GM18909 (cell line): ENCODE data around the gene TXNL1.
"Not testable (repeated sequence)": the region's sequence is repeated elsewhere in the genome, so short reads cannot be mapped to it uniquely, and the experiment has no call there.

Experiments used
- ATAC-seq: cut with Tn5 transposase; IDR thresholded peaks from one replicate; pipeline ENCODE4 v1.9.1; 2021; ENCODE audit warnings: mild to moderate bottlenecking; ENCODE audit not compliant: unreplicated experiment, poor library complexity

The TXNL1 gene

GRCh38 chr18:56638232-56639103 lies at the start of gene TXNL1:
Gene TXNL1 (minus strand): TSS chr18:56638592. CDS start chr18:56638440, 152 bp downstream.
- ATAC-seq: peak; percentile 96

DNA sequence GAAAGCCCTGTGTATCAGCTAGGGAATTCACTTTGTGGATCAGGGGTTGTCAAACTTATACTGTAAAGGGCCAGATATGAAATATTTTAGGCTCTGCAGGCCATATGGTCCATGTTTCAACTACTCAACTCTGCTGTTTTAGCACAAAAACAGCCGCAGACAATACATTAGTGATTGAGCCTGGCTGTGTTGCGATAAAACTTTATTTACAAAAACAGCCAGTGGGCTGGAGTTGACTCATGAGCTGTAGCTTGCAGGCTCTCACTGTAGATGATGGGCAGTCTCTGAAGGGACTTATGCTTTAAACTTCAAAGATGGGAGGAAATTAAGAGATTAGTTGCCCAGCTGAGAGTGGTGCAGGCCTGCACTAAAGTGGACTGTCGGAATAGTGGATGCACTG lies 45.9 kb upstream of the TXNL1 start:
- ATAC-seq: no peak

- no peak for ATAC-seq
Observed at GRCh38 chr18:56678836-56679565, 40.6 kb upstream of the TXNL1 start.

- ATAC-seq: no peak
Observed at GRCh38 chr18:56676639-56677038, 38.2 kb upstream of the TXNL1 start.

DNA sequence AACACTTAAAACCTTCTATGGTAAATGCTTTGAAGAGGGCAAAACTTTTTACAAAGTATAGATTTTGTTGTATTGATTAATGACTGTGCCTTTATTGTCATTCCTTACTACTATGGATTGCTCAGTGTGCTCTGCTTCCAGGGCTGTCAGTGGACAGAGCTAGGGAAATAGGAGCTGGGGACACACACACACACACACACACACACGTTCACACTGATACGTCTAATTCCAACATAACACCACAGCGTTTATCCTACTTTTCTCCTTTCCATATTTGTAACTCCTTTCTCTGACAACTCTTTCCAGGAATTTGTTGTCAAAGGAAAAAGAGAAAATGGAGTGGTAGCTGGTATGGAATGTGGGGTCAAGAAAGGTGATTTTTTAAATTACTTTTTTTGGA lies 34.6 kb upstream of the TXNL1 start:
- no peak for ATAC-seq

GRCh38 chr18:56672391-56672790 lies 34.0 kb upstream of the TXNL1 start:
- ATAC-seq: no peak

DNA sequence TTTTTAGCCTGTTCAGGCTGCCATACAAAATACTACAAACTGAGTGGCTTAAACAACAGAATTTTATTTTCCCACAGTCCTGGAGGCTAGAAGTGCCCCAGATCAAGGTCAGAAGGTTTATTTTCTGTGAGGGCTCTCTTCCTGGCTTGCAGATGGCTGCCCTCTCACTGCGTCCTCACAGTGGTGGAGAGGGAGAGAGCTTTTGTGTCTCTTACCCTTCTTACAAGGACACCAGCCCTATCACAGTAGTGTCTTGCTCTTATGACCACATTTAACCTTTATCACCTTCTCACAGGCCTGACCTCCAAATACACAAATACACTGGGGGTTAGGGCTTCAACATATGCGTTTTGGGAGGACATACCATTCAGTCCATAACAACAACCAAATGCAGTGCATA lies 24.5 kb upstream of the TXNL1 start:
- no peak for ATAC-seq

- no peak for ATAC-seq
Observed at GRCh38 chr18:56662502-56662901, 24.1 kb upstream of the TXNL1 start.

GRCh38 chr18:56662063-56662408 lies 23.6 kb upstream of the TXNL1 start:
- ATAC-seq: no peak

- ATAC-seq: no peak
Observed at GRCh38 chr18:56661360-56662062, 23.1 kb upstream of the TXNL1 start.

DNA sequence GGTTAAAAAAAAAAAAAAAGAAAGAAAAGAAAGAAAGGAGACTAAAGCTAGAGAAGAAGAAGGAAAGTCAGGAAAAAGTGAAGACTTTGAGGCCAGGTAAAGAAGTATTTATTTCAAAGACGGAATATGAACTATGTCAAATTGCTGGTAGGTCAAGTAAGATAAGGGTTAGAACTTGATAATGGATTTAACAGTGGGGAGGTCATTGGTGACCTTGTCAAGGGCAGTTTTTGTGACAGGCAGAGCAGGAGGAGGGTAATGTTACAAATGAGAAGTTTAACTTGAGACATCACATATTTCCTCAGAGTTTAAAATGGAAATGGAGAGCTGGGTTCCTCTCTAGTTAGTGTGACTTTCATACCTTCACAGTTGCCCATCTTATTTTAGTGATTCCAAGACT lies 22.3 kb upstream of the TXNL1 start:
- ATAC-seq: no peak

GRCh38 chr18:56659111-56659510 lies 20.7 kb upstream of the TXNL1 start:
- ATAC-seq: no peak

DNA sequence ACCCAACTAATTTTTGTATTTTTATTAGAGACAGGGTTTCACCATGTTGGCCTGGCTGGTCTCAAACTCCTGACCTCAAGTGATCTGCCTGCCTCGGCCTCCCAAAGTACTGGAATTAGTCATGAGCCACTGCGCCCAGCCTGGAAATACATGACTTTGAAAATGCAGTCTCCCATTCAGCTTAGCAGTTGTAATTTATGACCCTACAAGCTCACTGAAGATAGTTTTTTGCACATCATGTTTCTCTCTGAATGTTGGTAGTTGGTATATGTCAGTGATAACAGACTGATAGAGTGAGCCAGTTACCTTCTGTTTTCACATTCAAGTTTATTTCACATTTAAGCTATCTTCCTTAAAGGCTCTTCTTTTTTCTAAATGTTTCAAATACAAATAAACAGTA lies 19.9 kb upstream of the TXNL1 start:
- no peak for ATAC-seq

GRCh38 chr18:56654280-56654679 lies 15.9 kb upstream of the TXNL1 start:
- ATAC-seq: not testable (repeated sequence)

DNA sequence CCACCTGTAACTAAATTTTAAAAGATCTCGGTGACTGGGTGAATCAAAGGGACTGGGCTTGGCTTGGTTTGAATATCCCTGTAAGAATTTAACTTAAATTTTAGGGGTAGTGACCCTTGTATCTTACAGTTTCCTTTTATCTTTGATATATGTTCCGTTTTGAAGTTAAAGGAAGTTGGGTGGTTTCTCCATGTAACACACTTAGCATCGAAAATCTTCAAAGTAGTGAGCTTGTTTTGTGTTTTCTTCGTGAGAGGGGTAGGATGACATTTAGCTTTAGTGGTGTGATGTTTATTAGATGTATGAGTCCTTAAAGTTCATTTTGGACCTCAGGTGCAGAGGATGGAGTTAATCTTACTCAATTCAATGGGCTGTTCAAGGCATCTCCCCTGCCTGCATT lies 14.4 kb upstream of the TXNL1 start:
- no peak for ATAC-seq

DNA sequence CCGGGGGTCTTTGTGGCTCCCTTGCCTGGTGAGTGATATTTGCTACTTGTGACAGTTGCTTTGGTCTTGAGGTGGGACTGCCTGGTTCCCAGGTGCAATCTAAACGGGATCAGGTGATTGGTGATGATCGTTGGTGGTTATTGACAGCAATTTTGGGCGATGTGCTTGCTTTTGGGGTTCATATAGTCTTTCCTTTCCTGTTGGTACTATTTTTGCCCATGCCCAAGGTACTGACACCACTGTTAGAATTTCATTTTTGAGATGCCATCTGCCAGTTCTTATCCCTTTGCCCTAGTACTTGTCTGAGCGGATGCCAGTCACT lies 13.3 kb upstream of the TXNL1 start:
- ATAC-seq: no peak

DNA sequence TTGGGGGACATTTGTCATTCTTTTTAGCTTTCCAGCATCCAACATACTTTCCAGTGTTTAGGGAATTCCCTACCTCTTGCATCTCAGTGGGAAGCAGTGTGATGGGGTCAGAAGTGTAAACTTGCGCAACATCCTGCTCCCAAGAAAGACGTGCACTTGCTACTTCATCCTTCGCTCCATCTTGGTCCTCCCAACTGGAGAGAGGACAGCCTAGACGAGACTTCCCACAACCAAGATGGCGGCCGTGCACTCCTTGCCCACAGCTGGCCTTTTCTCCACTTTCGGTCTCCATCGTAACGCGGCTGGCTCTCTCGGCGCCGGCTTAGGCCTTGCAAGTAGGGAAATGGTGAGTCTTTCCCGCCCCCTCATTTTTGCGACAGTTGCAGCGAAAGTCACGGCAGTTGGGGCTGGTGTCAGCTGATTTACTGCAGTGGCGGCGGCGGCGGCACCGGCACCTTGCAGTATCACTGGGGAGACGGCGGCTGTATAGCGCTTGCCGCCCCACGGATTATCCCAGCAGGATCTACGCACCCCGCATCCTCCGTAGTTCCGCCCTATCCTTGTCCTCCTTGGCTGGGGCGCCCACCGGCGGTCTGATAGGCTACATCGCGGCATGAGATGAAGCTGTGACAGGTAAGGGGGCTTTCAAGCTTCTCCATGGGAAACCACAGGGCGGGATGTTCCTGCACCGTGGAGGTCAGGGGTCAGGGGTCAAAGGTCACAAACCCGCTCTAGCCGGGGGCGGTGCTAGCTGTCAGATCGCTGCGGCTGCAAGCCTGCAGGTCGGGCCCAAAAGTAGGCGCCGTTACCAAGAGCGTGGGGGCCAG lies 12.8 kb upstream of the TXNL1 start, which contains the start of gene WDR7:
TSS of gene WDR7 (plus strand) at position 416 of the 827 bp plus-strand sequence. CDS start 21,157 bp downstream, outside the sequence.
- peak; percentile 98 for ATAC-seq

DNA sequence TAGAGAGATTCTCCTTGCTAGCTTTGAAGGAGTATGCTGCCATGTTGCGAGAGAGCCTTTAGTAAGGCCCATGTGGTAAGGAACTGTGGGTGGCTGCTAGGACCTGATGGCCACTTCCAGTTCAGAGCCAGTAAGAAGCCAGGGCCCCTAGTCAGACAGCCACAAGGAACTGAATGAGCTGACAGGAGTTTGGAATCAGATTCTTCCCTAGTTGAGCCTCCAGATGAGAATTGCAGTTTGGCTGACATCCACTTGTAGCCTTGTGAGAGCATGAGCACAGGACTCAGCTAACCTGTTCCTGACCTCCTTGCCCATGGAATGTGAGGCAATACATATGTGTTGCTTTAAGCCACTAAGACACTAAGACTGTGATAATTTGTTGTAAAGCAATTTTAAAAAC lies 11.6 kb upstream of the TXNL1 start:
- ATAC-seq: no peak

- no peak for ATAC-seq
Observed at GRCh38 chr18:56647951-56648893, 9.8 kb upstream of the TXNL1 start.
